Stimulated activated CD4-positive, alpha-beta T cell treated with anti-CD3 and anti-CD28 coated beads, Interleukin-4, amount 100 ng/mL, for 24 hours (primary cell): Measurements from ENCODE around the gene DOCK4.

Source experiments
- DNase-seq: peaks from one replicate; pipeline ENCODE4 v3.0.0-alpha.2; 2020

Gene DOCK4

DNA sequence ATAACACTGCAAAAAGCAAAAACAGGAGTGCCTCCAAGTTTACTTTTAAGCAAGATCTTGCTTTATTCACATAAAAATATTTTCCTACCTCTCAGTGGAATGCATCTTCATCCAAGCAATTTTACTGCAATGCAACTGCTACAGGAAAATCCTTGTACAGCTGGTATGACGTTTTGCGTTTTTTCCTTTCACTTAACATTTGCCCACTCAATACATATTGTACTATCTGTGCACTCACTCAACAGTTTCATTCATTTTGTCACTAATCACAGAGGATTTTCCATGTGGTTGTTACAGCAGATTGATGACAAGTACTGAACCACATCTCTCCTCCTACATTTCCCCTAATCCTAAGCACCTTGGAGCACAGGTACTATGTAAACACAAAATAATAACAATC is 421.9 kb downstream of the DOCK4 start:
- no peak for DNase-seq

GRCh38 chr7:111783854-111784253 is 422.3 kb downstream of the DOCK4 start:
- no peak for DNase-seq

DNA sequence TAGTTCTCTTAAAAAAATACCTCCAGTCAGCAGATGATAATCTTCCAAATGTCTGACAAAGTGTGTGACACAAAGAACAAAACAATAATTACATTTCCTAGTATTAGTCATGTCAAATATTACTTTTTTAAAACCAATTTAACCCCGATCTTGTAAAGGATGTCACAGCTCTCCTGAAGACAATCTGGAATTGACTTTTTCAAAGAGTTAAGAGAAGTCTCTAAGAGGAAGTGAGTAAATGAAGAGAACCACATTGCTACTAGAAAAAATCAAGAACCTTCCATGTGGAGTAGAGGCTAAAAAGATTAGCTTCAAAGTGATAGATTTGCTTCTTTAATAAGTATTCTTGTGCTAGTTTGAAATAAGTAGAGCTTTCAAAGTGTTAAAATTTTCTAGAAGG is 425.7 kb downstream of the DOCK4 start:
- DNase-seq, result no peak

DNA sequence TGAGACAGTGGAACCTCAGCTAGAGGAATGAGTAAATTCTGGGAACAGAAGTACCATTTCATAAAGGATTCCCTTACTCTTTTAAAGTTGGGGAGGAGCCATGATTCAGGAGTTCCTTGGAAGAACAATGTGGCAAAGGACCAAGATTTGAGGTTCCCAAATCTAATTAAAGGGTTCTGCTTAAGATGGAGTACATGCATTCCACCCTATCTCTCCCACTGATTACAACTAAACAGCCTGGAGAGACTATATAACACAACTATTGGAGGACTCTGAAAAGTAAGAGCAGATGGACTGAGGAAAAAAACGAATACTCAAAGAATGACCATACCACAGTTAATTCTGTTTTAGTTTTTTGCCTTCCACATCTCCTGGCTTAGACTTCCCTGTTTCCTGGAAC is 431.0 kb downstream of the DOCK4 start:
- DNase-seq, result no peak

- DNase-seq, result no peak
Measured at GRCh38 chr7:111772716-111773115, 433.5 kb downstream of the DOCK4 start.

DNA sequence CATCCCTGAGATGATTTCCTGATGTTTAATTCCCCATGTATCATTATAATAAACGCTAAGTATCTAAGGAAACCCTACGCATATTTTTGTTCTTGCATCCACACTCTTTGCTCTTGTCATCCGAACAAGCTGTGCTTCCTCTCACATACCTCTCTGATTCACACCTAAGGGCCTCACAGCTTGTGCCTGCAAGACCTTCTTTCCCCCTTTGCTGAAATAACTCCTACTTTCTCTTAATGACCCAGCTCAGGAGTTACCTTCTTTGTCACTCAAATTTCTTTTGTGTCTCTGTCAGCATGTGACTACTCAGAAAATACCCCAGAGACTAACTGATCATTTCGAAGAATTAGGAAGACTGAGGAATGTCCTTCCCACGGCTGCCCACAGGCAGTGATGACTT is 434.6 kb downstream of the DOCK4 start:
- no peak for DNase-seq

- no peak for DNase-seq
Measured at GRCh38 chr7:111770116-111770515, 436.1 kb downstream of the DOCK4 start.

DNA sequence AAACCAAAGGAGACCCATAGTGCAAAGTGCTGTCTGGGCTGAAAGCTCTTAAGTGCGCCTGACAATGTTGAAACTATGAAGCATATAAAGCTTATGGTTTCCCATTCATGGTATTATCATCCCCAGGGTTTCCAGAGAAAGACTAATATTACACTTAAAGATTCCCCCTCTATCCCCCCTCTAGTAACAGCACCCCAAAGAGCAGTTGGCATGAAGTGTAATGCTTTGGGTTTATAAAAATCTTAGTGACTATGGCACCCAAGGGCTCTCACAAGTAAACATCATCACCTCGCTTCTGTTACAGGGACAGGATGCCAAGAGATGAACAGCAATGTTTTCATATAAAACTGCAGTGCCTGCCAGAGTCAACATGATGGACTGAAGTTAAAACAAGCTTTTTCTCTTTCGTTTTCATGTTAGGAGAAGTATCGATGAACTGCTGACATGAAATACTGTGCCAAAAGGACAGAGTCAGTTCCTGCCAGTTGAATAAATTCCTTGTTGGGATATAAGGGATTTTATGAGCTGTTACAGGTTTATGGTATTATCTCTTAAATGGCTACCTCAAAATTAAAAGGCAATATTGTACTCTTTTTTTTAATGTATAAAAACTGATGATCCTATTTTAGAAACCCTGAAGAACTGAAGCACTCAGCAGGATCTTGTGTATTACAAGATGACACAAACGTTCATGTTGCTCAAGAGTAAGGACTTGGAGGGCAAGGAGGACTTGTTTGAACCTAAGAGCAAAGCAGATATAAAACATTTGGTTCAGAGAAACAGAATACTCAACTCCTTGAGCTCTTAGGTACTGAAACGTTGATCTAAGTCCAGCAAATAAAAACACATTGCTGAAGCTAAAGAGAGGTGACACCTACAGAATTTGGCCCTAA is 440.2 kb downstream of the DOCK4 start:
- DNase-seq, result no peak

- DNase-seq, result no peak
Measured at GRCh38 chr7:111763221-111763801, 442.9 kb downstream of the DOCK4 start.

GRCh38 chr7:111762799-111763198 is 443.4 kb downstream of the DOCK4 start:
- DNase-seq, result no peak

GRCh38 chr7:111762211-111762610 is 444.0 kb downstream of the DOCK4 start:
- DNase-seq, result no peak

- no peak for DNase-seq
Measured at GRCh38 chr7:111760043-111760442, 446.2 kb downstream of the DOCK4 start.

- DNase-seq, result no peak
Measured at GRCh38 chr7:111758332-111758731, 447.9 kb downstream of the DOCK4 start.

GRCh38 chr7:111756687-111757178 is 449.5 kb downstream of the DOCK4 start:
- DNase-seq, result no peak

DNA sequence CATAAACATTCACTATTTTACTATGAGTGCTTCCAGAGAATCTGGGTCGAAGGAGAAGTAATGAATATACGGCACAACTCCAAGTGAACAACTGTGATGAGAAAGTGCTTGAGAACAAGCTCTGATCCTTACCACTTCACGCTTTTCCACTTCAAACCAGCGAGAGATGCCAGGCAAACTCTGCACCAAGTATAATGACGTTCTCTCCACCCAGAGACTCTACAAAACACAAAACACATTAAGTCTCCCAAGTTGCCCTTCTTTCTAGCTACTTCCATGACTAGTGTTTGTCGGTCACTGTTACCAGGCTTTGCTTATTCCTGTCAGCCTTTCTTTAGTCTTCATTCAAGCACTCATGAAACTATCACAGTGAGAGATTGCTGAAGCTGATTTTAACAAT is 450.8 kb downstream of the DOCK4 start:
- no peak for DNase-seq

DNA sequence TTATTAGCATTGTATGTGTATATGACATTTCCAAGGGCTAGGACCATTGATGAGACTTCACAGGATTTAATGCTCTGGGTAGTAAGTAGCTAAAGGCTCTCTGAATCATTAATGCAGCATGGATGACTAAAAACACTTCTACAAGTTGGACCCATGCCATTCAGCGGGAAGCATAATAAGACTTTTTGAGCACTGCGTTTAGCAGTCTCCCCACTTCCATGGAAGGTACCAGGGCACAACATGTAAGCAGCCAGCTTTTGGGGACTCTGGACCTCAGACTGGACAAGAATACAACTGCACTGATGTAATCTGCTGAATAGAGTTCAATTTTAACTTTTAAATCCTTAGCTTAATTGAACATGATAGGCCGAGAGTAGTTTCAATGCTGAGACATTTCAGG is 452.2 kb downstream of the DOCK4 start:
- no peak for DNase-seq

GRCh38 chr7:111752022-111752582 is 454.1 kb downstream of the DOCK4 start:
- peak; percentile 56 for DNase-seq

DNA sequence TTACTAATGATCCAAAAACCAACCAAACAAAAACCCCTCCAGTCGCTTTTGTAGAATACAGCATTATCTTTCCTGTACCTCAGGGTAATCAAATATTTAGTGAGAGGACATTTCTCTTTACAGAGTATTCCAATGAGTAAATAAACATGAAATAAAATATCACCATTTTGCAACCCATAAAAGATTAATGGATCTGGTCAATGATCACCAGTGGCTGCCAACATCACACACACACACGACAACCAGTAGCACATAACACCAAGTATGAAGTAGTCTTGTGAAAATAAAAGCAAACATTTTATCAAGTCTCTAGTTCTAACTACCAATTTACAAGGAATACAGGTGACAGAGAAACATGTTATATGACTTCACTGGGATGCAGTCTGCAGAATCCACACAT is 455.3 kb downstream of the DOCK4 start:
- no peak for DNase-seq

- no peak for DNase-seq
Measured at GRCh38 chr7:111750228-111750627, 456.0 kb downstream of the DOCK4 start.

- DNase-seq, result no peak
Measured at GRCh38 chr7:111749625-111750024, 456.6 kb downstream of the DOCK4 start.

DNA sequence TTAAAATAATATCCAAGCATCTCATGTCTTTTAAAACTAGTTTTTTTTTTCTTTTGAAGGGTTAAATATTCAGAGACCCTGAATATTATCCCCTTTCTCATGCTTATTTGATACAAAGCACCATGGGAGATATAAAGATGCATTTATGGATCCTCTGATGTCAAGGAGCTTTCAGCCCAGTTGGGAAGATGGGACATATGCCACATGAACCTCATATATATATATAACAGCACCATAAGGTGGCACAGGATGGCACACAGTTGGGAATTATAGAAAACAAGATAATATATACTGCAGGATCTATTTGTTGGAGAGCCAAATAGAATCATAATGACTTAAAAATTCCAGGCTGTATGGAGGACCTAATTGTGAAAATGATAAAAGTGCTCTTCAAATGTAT is 458.5 kb downstream of the DOCK4 start:
- DNase-seq, result no peak

DNA sequence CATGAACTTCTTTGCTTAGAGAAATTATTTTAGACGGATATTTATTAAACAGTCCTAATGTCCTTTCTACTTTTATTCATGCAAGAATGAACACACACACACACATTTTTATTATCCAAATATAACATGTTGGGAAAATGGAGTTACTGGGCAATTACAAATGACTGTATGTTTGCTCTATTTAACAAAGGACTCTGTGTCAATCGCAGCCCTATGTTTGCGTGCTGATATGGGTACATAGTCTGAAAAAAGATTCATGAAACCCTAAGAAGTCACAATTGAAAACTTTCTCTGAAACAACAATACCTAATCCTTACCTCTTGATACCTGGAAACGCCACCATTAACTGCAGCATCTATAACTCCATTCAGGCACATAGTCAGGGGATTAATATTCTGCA is 459.2 kb downstream of the DOCK4 start:
- no peak for DNase-seq

DNA sequence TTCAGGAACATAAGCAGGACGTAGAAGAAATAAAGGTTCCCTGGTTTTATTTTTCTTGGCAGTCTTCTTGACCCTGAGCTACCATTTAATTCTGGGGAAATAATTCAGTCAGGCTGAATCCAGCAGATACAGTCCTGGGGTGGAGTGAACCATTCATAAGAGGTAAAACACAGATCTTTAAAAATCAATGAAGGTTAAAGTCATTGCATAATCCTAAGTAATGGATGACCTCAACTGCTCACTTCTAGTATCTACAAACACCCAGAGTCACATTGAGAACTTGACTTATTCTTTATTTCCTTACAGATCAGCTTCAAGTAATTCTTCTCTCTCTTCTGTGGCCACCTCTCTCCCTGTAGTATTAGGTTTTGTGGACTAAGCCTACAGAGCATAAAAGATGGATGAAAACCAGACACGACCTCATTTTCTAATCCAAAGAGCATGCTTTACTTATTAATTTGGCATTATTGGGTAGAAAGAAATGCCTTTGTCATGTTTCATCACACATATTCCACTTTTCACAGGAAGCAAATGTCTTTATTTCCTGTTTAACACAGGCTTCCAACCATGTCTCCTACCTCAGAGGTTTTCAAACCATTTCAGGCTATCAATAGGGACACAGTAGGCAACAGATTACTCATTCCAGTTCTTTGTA is 461.6 kb downstream of the DOCK4 start:
- DNase-seq, result no peak
